HCEC 1CT (cell line): Measurements from ENCODE around the gene LRIG1.

Source experiments
- DNase-seq: peaks from one replicate; pipeline ENCODE4 v3.0.0-alpha.2; 2017

The LRIG1 gene

DNA sequence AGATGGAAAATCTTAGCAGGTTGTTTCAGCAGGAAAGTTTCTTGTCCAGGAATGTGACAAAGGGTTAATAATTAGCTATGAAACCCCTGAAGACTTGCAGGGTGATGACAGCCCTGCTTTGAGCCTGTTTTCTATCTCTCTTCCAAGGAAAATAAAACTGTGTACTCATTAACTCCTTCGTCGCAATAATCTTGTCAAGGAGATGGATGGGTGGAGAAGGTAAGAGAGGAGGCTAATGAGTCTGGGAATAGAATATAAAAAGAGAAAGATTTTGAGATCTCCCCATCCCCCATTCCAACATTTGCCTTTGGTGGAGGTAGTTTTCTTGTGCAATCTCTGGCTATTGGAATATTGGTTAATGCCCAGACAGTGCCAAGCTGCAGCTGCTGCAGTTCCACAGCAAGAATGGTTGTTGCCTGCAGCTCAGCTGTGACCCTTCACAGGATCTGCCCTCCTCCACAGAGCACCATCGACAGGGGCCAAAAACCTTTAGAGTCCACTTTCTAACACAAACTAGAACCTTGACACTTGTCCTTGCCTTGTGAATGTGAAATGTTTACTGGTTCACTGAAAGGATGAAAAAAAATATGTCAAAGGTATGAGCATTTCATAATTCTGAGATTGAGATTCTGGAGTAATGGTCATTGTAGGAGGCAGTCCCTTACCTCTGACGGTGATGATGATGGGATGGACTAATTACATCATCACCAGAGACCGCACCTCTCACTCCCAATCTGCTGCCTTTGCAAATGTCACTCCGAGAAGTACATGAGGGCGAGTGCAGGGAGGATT is 4.2 kb upstream of the LRIG1 start:
- DNase-seq = no peak

DNA sequence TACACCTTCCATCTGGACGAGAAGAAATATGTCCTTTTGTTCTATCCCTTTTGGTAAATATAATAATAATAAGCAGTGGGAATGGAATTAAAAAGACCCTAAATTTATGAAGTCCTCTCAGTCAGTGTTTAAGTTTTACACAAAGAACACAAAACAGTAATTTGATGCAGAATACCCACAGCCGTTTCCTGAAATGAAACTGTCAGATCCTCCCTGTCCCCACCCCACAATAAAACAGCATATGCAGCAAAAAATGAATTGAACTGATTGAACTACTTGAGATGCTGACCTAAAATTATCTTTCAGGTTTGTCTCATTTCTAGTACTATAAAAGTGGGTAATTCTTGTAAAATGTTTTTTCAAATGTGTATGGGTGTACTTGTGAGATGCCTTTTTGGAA is 2.2 kb upstream of the LRIG1 start:
- DNase-seq = no peak

DNA sequence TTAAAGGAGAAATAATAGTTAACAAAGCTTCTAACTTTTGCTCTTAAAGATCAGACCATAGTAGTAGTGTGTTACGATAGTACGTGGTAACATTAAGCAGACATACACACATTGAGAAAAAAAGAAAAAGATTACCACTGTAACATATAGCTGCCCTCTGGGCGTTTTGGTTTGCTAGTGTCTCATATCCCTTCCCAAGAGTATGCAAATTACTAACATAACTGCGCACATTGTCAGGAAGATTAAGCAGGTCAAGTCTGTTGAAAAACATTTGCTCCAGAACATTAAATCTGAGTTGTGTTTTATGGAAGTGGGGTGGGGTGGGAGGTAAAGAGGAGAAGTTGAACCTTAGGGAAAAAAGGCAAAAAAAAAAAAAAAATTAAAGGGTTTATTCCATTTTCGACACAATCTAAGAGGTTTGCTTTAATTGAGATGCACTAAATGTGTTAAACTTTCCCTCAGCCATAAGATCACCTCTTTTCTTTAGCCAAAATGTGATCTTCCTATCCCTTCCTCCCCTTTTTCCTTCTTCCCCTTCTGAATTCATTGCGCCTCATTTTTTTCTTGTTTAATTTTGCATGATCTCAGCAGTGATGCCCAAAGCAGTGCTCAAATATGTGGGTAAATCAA is 1.5 kb upstream of the LRIG1 start:
- no peak for DNase-seq

DNA sequence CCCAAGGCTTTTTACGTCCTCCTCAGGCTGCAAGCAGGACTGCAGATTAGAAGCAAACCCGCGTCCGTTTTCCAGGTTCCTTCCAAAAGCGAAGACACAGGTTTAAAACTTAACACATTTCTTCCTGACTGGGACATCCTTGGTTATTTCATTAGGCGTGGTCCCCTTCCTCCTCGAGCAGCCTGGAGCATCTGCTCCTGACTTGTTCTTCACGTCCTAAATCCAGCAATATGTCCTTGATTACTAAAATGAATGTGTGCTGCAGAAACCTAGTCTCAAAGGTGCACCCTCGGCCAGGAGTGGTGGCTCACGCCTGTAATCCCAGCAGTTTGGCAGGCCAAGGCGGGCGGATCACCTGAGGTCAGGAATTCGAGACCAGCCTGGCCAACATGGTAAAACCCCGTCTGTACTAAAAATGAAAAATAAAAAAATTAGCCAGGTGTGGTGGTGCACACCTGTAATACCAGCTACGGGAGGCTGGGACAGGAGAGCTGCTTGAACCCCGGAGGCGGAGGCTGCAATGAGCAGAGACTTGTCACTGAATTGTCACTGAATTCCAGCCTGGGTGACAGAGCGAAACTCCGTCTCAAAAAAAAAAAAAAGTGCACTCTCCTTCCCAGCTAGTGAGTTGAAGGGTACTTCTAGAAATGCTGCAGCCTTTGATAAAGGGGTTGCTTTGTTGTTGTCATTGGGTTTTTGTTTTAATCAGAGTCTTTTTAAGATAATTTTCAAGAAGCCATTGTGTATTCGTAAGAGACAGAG is 842 bp upstream of the LRIG1 start:
- DNase-seq = no peak

DNA sequence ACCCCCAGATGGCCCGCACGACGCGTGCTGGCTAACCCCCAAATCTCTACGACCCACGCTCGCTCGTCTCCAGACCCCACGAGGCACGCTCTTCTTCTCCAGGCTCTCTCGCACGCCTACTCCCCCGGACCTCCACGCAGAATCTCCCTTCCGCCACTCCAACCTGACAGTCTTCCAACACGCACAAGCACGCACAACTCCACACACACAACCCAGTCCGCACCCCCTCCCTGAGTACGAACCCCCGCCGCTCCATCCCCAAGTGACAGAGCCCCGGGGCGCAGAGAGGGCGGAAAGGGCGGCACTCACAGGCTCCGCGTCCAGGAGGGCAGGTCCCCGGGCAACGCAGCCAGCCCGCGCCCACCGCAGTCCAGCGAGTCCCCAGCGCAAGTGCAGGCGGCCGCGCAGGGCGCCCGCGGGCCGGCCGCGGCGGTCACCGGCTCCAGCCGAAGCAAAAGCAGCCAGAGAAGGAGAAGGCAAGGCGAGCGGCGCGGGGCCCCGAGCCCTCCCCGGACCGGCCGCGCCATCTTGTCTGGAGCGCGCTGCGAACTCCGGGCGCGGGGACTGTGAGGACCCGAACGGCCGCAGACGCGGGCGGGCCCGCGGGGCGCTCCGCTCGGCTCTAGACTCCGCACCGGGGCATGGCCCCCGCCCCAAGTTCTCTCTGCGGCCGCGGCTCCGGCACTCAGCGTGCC is 794 bp downstream of the LRIG1 start:
- peak; percentile 26 for DNase-seq

DNA sequence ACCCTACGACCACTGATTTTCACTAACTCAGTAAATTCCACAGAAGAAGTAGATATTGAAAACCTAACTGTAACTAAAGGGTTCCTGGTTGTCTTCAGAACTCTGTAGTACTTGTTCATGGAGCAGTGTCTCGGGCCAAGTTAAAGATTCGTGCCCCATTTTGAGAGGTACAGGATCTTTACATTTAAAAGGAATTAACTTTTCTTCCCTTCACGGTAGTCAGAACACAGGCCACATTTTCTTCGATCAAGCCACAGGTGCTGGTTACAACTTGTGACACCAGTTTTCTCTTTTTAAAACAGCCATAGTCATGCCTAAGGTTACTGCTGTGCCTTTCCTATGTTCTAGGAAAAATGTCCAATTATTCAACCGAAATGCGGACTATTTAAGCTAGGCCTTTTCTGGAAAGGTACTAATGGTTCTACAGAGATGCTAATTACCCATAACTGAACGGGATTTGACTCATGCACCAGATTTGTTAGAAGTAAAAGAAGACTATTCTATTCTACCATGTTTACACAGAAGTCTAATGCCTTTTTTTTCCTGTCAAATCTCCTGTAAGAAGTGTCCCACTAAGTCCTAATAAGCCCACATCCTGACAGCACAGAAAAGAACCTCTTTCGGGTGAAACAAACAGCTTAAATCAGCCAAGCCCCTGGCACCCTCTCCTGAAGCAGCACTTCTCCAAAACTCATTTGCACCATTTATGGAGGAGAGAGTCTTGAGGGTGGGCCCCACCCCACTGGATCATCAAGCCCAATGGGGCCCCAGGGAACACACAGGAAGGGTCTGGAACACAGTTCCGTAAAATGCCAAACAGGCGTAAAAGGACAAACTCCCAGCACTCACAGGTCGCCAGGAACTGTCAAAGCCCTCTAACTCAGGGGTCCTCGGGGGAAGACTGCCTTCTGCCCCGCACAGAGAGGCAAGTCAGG is 1.9 kb downstream of the LRIG1 start:
- DNase-seq = peak; percentile 13

DNA sequence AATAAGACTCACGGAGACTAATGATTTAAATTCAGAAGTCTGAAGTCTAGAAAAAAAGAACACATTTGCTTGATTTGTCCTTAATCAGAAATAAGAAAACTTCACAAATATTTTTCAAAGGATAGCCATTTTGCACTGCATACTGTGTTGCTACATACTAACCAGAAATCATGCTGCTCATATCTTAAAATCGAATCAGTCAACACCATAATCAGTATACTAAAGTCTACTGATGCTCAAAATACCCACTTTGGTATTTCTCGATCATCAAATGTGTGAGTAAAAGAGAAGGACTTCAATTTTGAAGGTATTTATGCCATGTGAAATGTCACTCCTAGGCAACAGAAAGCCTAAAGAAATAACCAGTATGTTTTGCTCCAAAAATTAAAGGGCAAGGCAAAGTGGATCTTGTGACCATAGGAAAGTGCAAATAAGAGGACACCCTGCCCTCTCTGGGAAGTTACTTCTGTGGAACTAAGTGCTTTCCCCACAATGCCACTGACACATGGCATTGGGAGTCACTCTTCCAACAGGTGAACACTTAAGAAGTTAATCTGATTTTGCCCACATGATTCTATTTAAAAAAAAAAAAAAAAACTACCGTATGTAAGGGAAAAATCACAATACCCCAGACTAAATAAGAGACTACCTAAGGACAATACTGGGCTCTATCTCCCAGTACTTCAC is 2.7 kb downstream of the LRIG1 start:
- DNase-seq = no peak

DNA sequence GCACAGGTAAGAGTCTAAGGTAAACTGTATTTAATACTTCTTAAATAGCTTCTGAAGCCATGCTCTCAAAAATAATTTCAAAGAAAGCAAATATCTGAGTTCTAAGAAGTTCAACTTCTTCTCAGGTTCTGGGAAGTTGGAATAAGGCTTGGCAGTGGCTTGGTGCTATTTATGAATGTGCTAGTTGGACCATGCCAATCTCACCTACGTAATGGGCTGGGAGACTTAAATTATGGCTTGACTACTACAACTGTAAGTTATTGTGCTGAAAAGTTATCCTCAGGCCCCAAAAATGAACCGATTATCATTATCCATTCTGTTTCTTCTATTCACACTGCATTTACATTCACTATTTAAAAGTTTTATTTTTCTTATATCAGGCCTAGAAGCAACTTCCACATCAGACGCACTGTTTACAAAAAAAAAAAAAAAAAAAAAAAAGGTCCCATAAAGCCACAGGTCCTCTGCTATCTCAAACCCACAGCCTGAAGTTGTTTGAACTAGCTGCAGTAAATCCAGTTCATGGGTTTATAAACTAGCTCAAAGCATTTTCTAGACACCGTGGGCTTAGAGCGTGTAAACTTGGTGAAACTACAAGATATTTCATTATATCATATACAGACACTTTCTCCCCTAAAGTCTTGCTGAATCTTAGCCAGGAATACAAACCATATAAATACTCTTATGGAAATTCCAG is 3.4 kb downstream of the LRIG1 start:
- DNase-seq = no peak

DNA sequence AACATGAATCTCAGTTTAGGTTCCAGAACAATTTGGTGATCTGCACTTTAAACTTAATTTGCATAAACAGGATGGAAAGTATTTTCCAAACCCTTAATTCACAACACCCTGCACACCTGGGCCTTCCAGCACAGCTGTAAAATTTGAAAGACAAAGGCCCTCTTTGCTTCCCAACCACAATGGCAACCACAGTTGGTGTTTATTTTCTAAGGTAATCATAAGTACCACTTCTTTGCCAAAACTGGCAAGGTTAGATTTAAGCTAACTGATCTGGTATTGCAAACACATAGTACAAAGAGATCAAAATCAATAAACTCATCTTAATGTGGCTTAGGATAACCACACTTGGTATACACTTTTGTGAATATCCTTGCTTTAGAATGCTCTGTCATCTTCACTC is 4.1 kb downstream of the LRIG1 start:
- no peak for DNase-seq

DNA sequence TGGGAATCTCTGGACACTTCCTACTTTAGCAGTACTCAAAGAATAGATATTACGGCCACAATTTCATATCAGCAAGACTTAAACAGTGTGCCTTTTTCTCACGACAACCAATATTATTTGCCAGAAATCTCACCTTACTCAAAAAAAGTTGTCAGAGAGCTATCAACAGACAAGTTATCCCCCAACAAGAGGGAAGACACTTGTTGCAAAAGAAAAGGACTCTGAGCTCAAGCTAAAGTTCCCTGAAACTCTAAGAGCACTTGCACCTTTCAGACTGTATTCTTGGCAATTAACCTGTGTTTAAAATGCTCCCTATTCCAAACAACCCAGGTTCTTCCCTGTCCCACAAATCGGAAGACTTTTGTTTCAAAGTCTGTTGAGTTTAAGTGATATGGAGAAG is 4.5 kb downstream of the LRIG1 start:
- no peak for DNase-seq

DNA sequence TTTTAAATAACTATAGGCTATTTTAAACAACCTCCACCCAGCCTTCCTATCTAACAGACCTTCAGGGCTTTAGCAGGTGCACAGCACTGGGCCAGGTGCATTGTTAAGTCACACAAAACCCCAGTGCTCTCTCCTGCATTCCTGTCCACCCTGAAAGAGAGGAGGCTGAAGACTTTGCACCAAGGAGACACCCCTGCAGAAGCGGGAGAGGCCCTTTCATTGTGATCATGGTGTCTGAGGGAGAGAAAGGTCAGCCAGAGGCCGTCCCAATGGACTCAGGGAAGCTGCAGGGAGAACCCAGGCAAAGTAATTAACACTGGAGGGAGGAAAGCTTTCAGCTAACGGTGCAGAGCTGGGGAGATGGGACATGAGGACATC is 5.2 kb downstream of the LRIG1 start:
- DNase-seq = no peak

DNA sequence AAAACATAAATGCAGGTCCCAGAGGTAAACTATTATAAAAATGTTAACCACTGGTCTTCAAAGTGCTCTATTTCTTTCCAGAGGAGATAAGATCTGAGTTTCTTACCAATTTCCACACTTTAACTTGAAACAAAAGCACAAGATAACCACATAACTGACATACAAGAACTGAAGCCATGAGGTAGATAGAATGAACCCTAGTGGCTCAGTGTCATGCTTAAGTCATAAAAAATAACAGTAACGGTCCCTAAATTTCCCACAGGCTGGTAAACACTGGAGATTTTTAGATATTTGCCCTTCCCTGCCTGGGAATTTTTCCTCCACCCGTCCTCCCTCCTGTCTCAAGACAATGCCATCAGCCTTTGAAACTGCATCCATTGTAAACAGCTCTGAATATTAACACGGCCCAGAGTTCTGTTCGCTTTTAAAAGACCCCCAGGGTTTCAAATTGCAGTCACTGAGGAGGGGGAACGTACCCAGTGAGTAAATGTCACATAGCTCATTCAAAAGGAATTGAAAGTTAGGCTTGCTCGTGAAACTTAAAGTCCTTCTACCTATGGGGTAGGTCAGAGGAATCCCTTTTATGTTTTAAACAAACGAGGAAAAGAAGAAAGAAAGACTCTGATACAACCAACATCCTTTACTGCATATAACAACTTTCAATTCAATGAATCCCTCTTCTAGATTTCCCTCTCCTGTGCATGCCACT is 5.7 kb downstream of the LRIG1 start:
- DNase-seq = no peak

DNA sequence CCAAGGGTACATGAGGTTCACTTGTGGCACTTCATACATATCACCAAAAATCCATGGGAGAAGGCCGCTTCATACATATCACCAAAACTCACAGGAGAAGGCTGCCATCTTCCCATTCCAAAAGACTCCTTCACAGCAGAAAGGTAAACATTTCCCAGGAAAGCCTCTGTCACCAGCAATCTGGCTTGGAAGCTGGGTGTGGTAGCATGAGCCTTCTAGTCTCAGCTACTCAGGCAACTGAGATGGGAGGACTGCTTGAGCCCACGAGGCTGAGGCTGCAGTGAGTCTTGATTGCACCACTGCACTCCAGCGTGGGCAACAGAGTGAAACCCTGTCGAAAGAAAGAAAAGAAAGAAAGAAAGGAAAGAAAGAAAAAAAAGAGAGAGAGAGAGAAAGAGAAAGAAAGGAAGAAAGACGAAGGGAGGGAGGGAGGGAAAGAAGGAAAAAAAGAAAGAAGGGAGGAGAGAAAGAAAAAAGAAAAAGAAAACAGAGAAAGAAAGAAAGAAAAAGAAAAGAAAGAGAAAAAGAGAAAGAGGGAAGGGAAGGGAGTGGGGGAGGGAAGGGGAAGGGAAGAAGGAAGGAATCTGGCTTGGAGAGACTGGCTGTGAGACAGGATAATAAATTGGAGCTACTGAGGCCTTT is 7.2 kb downstream of the LRIG1 start:
- DNase-seq = no peak

DNA sequence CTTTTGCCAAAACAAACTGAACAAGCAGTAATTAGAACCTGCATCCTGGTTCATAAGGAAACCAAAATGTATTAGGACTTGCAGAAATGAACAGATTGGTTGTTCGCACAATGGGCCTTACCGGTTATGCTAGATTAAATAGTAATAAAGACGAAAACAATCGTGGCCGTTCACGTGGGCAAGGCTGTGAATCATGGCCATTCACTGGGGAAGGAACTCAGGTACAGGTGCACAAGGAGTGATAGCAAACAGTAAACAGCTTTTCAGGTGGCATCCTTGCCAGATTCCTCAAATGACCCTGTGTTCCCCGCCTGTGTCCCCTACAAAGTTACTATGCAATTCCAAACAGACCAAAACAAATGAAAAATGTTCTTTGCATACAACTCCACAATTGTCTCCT is 8.2 kb downstream of the LRIG1 start:
- no peak for DNase-seq

DNA sequence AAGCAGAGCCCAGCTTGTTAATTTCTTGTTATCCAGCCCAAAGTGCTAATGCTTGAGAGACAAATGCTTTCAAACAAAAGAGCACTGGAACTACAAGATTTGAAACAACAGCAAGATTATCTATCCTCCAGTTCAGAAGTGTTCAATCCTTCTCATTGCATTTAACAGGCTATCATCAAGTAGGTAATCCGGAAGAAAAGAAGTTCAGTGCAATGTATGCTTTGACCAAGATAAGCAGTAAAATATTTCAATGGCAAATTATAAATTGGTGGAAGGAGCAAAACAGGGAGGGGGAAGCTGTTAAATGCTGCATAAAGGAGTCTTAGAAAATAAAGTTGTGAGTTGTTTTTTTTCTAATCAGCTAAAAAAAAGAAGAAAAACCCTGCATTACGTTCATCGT is 8.8 kb downstream of the LRIG1 start:
- DNase-seq = no peak

DNA sequence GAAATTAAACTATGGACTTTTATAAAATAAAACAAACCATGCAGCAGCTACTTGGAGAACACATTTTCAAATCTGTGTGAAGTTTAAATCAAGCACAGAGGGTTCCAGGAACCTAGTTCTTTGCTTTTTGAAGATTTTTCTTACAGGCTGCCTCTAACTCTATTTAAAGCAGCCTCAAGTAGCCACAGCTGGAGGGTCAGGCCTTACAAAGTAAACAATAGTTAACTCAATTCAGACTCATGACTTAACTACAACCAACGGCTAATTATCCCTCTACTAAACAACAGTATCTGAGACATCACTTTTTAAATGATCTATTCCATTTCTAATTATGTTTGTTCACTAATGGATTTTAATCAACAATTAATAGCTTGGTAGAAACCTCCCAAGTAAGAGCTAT is 9.8 kb downstream of the LRIG1 start:
- peak; percentile 53 for DNase-seq

DNA sequence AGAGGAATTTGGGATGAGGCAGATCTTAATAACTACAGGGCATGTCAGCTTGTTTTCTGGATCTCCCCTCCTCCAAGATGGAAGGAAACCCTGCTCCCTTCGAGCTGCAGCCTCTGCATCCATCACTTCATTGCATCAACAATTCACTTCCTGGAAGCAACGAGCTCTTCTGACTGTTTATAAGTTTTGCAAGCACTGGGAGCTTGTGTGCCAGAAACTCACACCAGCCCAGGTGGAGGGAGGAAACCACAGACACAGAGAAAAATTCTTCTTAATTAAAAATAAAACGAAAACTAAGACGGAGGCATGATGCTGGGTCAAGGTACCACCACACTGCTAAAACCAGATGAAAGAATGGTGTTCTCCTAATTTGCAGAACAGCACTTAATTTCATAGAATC is 10.6 kb downstream of the LRIG1 start:
- peak; percentile 73 for DNase-seq

DNA sequence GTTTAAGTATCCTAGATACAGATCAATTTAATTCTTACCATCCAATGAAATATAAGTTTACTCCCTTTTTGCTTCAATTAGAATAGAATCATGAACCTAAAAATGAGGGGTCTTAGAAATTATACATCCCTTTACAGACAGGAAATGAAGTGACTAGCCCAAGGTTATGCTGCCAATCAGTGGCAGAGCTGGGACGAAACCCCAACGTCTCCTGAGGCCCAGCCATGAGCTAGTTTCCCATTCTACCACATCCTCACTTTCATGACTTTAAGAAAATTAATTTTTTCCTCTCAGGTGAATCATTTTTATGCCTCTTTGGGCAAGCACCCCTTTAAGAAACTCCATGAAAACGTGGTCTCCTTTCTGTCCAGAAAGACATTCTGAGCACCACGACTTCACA is 11.2 kb downstream of the LRIG1 start:
- DNase-seq = no peak

DNA sequence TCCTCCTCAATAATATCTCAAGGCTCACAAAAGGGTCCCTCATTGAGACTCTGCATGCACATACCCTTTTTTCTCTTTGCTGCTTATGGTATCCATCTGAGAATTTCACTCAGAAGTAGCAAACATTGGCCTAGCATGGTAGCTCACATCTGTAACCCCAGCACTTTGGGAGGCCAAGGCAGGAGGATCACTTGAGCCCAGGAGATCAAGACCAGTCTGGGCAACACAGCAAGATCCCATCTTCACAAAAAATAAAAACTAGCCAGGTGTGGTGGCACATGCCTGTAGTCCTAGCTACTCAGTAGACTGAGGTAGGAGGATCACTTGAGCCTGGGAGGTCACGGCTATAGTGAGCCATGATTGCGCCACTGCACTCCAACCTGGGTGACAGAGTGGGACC is 11.7 kb downstream of the LRIG1 start:
- DNase-seq = no peak

DNA sequence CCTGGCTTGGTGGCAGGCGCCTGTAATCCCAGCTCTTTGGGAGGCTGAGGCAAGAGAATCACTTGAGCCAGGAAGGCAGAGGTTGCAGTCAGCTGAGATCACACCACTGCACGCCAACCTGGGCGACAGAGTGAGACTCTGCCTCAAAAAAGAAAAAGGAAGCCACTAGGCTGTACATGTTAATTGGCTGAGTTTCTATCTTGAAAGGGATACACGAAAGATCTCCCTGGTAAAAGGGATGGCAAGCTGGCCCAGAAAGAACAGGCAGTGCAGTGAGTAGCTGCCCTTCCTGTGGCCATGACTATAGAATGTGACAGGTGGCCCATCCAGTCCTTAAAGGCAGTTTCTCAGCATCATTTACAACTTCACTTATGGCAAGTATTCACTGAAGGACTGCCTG is 12.3 kb downstream of the LRIG1 start:
- no peak for DNase-seq
